CD4-positive, alpha-beta memory T cell (primary cell): ENCODE results near the gene DNAJB12. TPM values are rescaled to one million over a fixed set of nuclear protein-coding genes. Genes with fewer than 3 reads are reported as not detected.

Experiments
- CTCF ChIA-PET: fragments of 350-600 bp; sonication (Branson Sonifier 250); formaldehyde crosslinking; loops from one replicate; lab custom pipeline; 2021; ENCODE audit warnings: inconsistent platforms; ENCODE audit not compliant: partially characterized antibody; lab: Charles Lee
- POLR2A ChIA-PET: fragments of 350-600 bp; sonication (Branson Sonifier 250); formaldehyde crosslinking; loops from one replicate; lab custom pipeline; 2021; ENCODE audit not compliant: partially characterized antibody; lab: Charles Lee
- DNase-seq, 5 donors: peaks; one replicate each; pipeline versions ENCODE4 v3.0.0 to v3.0.0-alpha.2; 2020 to 2022; ENCODE audit warnings: mixed read lengths in 1 of 5
- H3K27ac ChIP-seq: one replicate; pipeline ENCODE4 v1.7.0; 2013; ENCODE audit warnings: low read depth, low read length
- H3K27me3 ChIP-seq: 2 replicates; pipeline ENCODE4 v1.7.0; 2013; ENCODE audit warnings: mild to moderate bottlenecking, low read length, moderate library complexity; ENCODE audit not compliant: insufficient read depth
- H3K36me3 ChIP-seq: 2 replicates; pipeline ENCODE4 v1.7.0; 2013; ENCODE audit warnings: mild to moderate bottlenecking, low read length, moderate library complexity; ENCODE audit not compliant: insufficient read depth
- H3K4me1 ChIP-seq: 2 replicates; pipeline ENCODE4 v1.7.0; 2013; ENCODE audit warnings: mild to moderate bottlenecking, low read length, moderate library complexity; ENCODE audit not compliant: insufficient read depth
- H3K4me3 ChIP-seq, 2 donors: one replicate each; pipeline ENCODE4 v1.7.0; 2013; ENCODE audit warnings: low read length in 2 of 2, mild to moderate bottlenecking in 1 of 2
- H3K9me3 ChIP-seq, 2 donors: one replicate each; pipeline ENCODE4 v1.7.0; 2013; ENCODE audit warnings: low read length in 2 of 2, control low read depth in 1 of 2; ENCODE audit not compliant: control insufficient read depth in 1 of 2
- H3K27ac Mint-ChIP-seq, 7 donors: one replicate each; pipeline ENCODE4 v1.8.0; 2020 to 2021; ENCODE audit warnings: mixed read lengths in 7 of 7, mild to moderate bottlenecking in 6 of 7, inconsistent platforms in 3 of 7, moderate library complexity in 3 of 7
- H3K27me3 Mint-ChIP-seq, 2 donors: one replicate each; pipeline ENCODE4 v1.8.0; 2020 to 2021; ENCODE audit warnings: mixed read lengths in 2 of 2
- H3K36me3 Mint-ChIP-seq, 2 donors: one replicate each; pipeline ENCODE4 v1.8.0; 2020 to 2021; ENCODE audit warnings: mixed read lengths in 2 of 2, inconsistent platforms in 1 of 2, mild to moderate bottlenecking in 1 of 2
- H3K4me1 Mint-ChIP-seq, 4 donors: one replicate each; pipeline ENCODE4 v1.8.0; 2020 to 2021; ENCODE audit warnings: mixed read lengths in 4 of 4, mild to moderate bottlenecking in 1 of 4
- H3K4me3 Mint-ChIP-seq, 8 donors: one replicate each; pipeline ENCODE4 v1.8.0; 2020 to 2021; ENCODE audit warnings: mixed read lengths in 8 of 8, mild to moderate bottlenecking in 7 of 8, moderate library complexity in 6 of 8, inconsistent platforms in 3 of 8
- H3K9me3 Mint-ChIP-seq, 8 donors: one replicate each; pipeline ENCODE4 v1.8.0; 2020 to 2021; ENCODE audit warnings: mixed read lengths in 8 of 8, mild to moderate bottlenecking in 5 of 8, inconsistent platforms in 3 of 8, moderate library complexity in 1 of 8
- intact Hi-C: fragments of 100-400 bp; cut with micrococcal nuclease; formaldehyde crosslinking; loops from one replicate; pipeline ENCODE4 v1.15.1; 2023
- polyA plus RNA-seq, 2 donors: library from polyadenylated mRNA; unstranded; fragments of 300-500 nt; fragmentation: Illumina TruSeq; gene quantifications; one replicate each; pipeline ENCODE4 v1.2.3, GENCODE V29; 2021
- total RNA-seq, 2 experiments: library from RNA; stranded (reverse); gene quantifications; one replicate each; pipeline ENCODE4 v1.2.3, GENCODE V29; 2021

DNAJB12 gene
- total and polyA plus RNA-seq, 4 experiments from 2014 or later, result 13.4 to 26.7 (median 26.2) TPM

- no peaks in the 10 kb centered on the region for H3K9me3 ChIP-seq
- no peaks in the 10 kb centered on the region for H3K36me3 ChIP-seq
- Mint-ChIP-seq H3K9me3 (no peaks in the 10 kb centered on the region), H3K4me3 (no peak overlapping the region), H3K27me3 (no peaks in the 10 kb centered on the region), H3K36me3 (no peaks in the 10 kb centered on the region), H3K27ac (peak overlapping the region in 1 of 7 donors; percentile 55), H3K4me1 (peaks cover 35 to 65% (median 51%) of the 10 kb centered on the region in 4 donors)
- H3K27ac ChIP-seq, result no peak overlapping the region
- no peak for DNase-seq
- ChIA-PET CTCF (interaction anchor here (1.7 to 2.3 kb wide), 4 partner anchors 22 to 70 kb away, joined by 4 to 23 read pairs (median 6); partner anchors contain the start of gene DDIT4), POLR2A (interaction anchor here (10.3 to 13.9 kb wide), 2 partner anchors 16 to 39 kb away, joined by 156 to 368 read pairs; partner anchors contain the start of gene DDIT4)
- intact Hi-C loops, result no loop called here
- H3K4me1 ChIP-seq, result peaks cover 69% of the 10 kb centered on the region
- H3K27me3 ChIP-seq, result no peaks in the 10 kb centered on the region
- H3K4me3 ChIP-seq, result no peak overlapping the region
Observed at GRCh38 chr10:72315054-72315453, 39.7 kb downstream of the DNAJB12 start.

GRCh38 chr10:72314263-72314662, 40.5 kb downstream of the DNAJB12 start:
- Histone ChIP-seq H3K27ac (no peak overlapping the region), H3K36me3 (no peaks in the 10 kb centered on the region), H3K4me3 (no peak overlapping the region), H3K9me3 (no peaks in the 10 kb centered on the region), H3K4me1 (peaks cover 71% of the 10 kb centered on the region), H3K27me3 (no peaks in the 10 kb centered on the region)
- Mint-ChIP-seq H3K4me1 (peaks cover 38 to 66% (median 55%) of the 10 kb centered on the region in 4 donors), H3K27ac (peak overlapping the region in 4 of 7 donors; percentile 12 to 70 (median 34)), H3K36me3 (no peaks in the 10 kb centered on the region), H3K27me3 (no peaks in the 10 kb centered on the region), H3K4me3 (no peak overlapping the region), H3K9me3 (no peaks in the 10 kb centered on the region)
- ChIA-PET POLR2A (interaction anchor here (10.3 to 13.9 kb wide), 2 partner anchors 15 to 39 kb away, joined by 156 to 368 read pairs; partner anchors contain the start of gene DDIT4), CTCF (interaction anchor here (1.0 to 1.9 kb wide), 4 partner anchors 17 to 69 kb away, joined by 3 to 5 read pairs (median 4); no protein-coding TSS in a partner anchor)
- intact Hi-C loops, result no loop called here
- DNase-seq, result no peak

DNA sequence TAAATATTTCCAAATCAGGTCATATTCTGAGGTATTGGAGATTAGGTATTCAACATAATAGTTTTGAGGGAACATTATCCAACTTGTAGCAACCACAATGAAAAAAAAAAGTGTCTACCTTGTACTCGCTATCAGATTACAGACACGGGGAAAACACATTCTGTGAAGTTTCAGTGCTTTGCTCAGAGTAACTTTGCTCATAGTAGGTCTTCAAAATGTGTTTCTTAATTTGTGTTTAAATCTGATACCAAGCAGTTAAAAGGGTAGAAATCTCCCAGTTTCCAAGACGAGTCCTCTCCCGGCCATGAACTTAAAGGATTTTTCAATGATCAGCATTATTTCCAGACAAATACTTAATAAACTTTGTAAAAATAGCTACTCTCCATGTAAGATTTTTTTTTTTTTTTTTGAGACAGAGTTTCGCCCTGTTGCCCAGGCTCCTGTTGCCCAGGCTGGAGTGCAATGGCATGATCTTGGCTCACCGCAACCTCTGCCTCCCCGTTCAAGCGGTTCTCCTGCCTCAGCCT, 41.8 kb downstream of the DNAJB12 start:
- Mint-ChIP-seq H3K36me3 (no peaks in the 10 kb centered on the region), H3K27ac (peak overlapping the region in 1 of 7 donors; percentile 35), H3K27me3 (no peaks in the 10 kb centered on the region), H3K9me3 (no peaks in the 10 kb centered on the region), H3K4me3 (no peak overlapping the region), H3K4me1 (peaks cover 36 to 66% (median 55%) of the 10 kb centered on the region in 4 donors)
- ChIA-PET POLR2A (interaction anchor here (0.6 to 13.9 kb wide), 3 partner anchors 14 to 1099 kb away, joined by 3 to 368 read pairs (median 4); no protein-coding TSS in a partner anchor), CTCF (interaction anchor here (1.0 to 1.9 kb wide), 2 partner anchors 25 to 37 kb away, joined by 3 to 4 read pairs; no protein-coding TSS in a partner anchor)
- H3K27me3 ChIP-seq, result no peaks in the 10 kb centered on the region
- no peaks in the 10 kb centered on the region for H3K9me3 ChIP-seq
- H3K4me1 ChIP-seq, result peaks cover 71% of the 10 kb centered on the region
- H3K27ac ChIP-seq, result no peak overlapping the region
- no peak overlapping the region for H3K4me3 ChIP-seq
- DNase-seq, result no peak
- H3K36me3 ChIP-seq, result no peaks in the 10 kb centered on the region
- intact Hi-C loops, result no loop called here

DNA sequence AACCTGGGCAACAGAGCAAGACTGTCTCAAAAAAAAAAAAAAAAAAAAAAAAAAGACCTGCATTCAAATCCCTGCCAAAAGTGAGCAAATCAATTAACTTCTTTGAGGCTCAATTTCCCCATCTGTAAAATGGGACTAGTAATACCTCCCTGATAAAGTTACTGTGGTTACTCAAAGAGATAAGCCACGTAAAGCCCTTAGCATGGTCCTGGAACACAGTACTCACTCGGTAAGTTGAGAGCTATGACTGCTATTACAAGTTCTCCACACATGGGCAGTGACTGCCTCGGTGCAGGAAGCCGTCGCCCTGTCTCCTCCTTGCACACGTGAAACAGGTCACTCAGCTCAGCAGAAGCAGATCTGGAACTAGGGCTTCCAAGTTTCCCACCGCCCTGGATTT, 43.1 kb downstream of the DNAJB12 start:
- POLR2A ChIA-PET, result interaction anchor here (1.1 to 13.9 kb wide), 4 partner anchors 9 to 37 kb away, joined by 3 to 368 read pairs (median 4); no protein-coding TSS in a partner anchor
- no peaks in the 10 kb centered on the region for H3K36me3 Mint-ChIP-seq
- CTCF ChIA-PET, result interaction anchor here (1.0 to 1.7 kb wide), 2 partner anchors 8 to 25 kb away, joined by 5 read pairs; no protein-coding TSS in a partner anchor
- H3K4me1 ChIP-seq, result peaks cover 63% of the 10 kb centered on the region
- no peaks in the 10 kb centered on the region for H3K27me3 Mint-ChIP-seq
- intact Hi-C loops, result no loop called here
- H3K27ac ChIP-seq, result no peak overlapping the region
- peak overlapping the region in 5 of 7 donors; percentile 4 to 82 (median 61) for H3K27ac Mint-ChIP-seq
- no peaks in the 10 kb centered on the region for H3K36me3 ChIP-seq
- no peaks in the 10 kb centered on the region for H3K27me3 ChIP-seq
- no peaks in the 10 kb centered on the region for H3K9me3 ChIP-seq
- H3K4me1 Mint-ChIP-seq, result peaks cover 30 to 61% (median 49%) of the 10 kb centered on the region in 4 donors
- peak overlapping the region in 2 of 8 donors; percentile 36 to 39 for H3K4me3 Mint-ChIP-seq
- no peak for DNase-seq
- no peak overlapping the region for H3K4me3 ChIP-seq
- no peaks in the 10 kb centered on the region for H3K9me3 Mint-ChIP-seq

DNA sequence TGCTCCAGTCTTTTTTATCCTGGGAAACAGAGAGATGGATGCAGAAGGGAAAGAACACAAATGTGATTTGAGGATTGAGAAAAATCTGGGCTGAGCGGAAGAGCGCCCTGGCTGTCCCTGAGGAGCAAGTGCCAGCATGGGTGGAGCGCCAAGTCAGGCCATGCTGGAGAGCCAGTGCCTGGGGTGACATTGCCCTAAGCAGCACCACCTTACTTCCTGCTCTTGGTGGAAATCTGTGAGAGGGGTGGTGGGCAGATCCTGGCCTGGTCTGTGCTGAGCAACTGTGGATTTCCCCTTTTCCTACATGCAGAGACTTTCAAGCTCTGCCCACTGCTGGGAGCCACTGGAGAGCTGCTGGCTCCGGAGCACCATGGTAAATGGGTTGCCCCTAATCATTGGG, 44.1 kb downstream of the DNAJB12 start:
- Histone ChIP-seq H3K27ac (no peak overlapping the region), H3K36me3 (no peaks in the 10 kb centered on the region), H3K4me3 (no peak overlapping the region), H3K27me3 (no peaks in the 10 kb centered on the region), H3K4me1 (peaks cover 56% of the 10 kb centered on the region), H3K9me3 (no peaks in the 10 kb centered on the region)
- Mint-ChIP-seq H3K27ac (no peak overlapping the region), H3K4me3 (no peak overlapping the region), H3K36me3 (no peaks in the 10 kb centered on the region), H3K4me1 (peaks cover 25 to 59% (median 43%) of the 10 kb centered on the region in 4 donors), H3K9me3 (no peaks in the 10 kb centered on the region), H3K27me3 (no peaks in the 10 kb centered on the region)
- ChIA-PET POLR2A (interaction anchor here (13.9 kb wide), 1 partner anchor 12 kb away, joined by 368 read pairs; no protein-coding TSS in a partner anchor), CTCF (interaction anchor here (1.0 to 1.7 kb wide), 2 partner anchors 7 to 26 kb away, joined by 5 read pairs; no protein-coding TSS in a partner anchor)
- intact Hi-C loops, result no loop called here
- DNase-seq, result no peak

DNA sequence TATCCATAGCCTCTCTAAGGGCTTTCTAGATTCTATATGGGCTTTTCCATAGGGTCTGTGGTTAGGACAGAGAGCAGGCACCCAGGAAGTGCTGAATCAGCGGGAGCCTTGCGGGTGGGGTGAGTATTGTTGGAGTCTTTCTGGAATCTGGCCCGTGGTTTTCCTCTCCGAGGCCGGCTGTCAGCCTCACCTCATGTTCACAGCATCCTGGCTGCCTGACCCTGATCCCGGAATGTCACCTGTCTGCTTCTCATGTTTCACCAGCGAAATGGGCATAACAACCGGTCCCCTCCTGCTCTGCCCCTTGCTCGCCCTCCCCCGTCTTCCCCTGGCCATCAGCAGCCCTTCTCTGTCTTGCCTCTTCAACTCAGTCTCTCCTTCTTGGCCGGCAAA, 44.5 kb downstream of the DNAJB12 start:
- H3K4me1 ChIP-seq, result peaks cover 56% of the 10 kb centered on the region
- H3K36me3 ChIP-seq, result no peaks in the 10 kb centered on the region
- Mint-ChIP-seq H3K27ac (peak overlapping the region in 4 of 7 donors; percentile 62 to 91 (median 72)), H3K4me3 (no peak overlapping the region), H3K36me3 (no peaks in the 10 kb centered on the region), H3K4me1 (peaks cover 26 to 59% (median 43%) of the 10 kb centered on the region in 4 donors), H3K9me3 (no peaks in the 10 kb centered on the region), H3K27me3 (no peaks in the 10 kb centered on the region)
- H3K27me3 ChIP-seq, result no peaks in the 10 kb centered on the region
- intact Hi-C loops, result no loop called here
- no peak overlapping the region for H3K4me3 ChIP-seq
- no peak for DNase-seq
- H3K27ac ChIP-seq, result no peak overlapping the region
- H3K9me3 ChIP-seq, result no peaks in the 10 kb centered on the region
- ChIA-PET POLR2A (interaction anchor here (13.9 kb wide), 1 partner anchor 11 kb away, joined by 368 read pairs; no protein-coding TSS in a partner anchor), CTCF (no interaction called here)
